Measurements from ENCODE around the gene THAP11.
"Not testable (repeated sequence)": the region's sequence is repeated elsewhere in the genome, so short reads cannot be mapped to it uniquely, and the experiment has no call there.

The THAP11 gene

GRCh38 chr16:67862623-67863583 is 20.8 kb downstream of the THAP11 start:
- DNase-seq (ENCODE audit: low read depth): no peak

GRCh38 chr16:67864044-67864443 is 21.9 kb downstream of the THAP11 start:
- DNase-seq (ENCODE audit: low read depth): not testable (repeated sequence)

- no peak for DNase-seq (ENCODE audit: low read depth)
Measured at GRCh38 chr16:67864594-67864993, 22.5 kb downstream of the THAP11 start.

GRCh38 chr16:67865318-67865717 is 23.2 kb downstream of the THAP11 start:
- DNase-seq (ENCODE audit: low read depth): no peak

GRCh38 chr16:67868290-67868689 is 26.2 kb downstream of the THAP11 start:
- no peak for DNase-seq (ENCODE audit: low read depth)

- DNase-seq (ENCODE audit: low read depth): no peak
Measured at GRCh38 chr16:67869653-67870052, 27.5 kb downstream of the THAP11 start.

- no peak for DNase-seq (ENCODE audit: low read depth)
Measured at GRCh38 chr16:67871256-67871655, 29.1 kb downstream of the THAP11 start.

GRCh38 chr16:67872131-67872630 is 30.1 kb downstream of the THAP11 start:
- DNase-seq (ENCODE audit: low read depth): no peak

GRCh38 chr16:67872631-67873434 is 30.7 kb downstream of the THAP11 start, which contains the start of gene EDC4:
TSS of gene EDC4 (plus strand) at chr16:67873052. CDS start at chr16:67873262, 210 bp downstream.
- peak; percentile 74 for DNase-seq (ENCODE audit: low read depth)

- no peak for DNase-seq (ENCODE audit: low read depth)
Measured at GRCh38 chr16:67873435-67874370, 31.6 kb downstream of the THAP11 start.

GRCh38 chr16:67874372-67874771 is 32.3 kb downstream of the THAP11 start:
- no peak for DNase-seq (ENCODE audit: low read depth)

GRCh38 chr16:67877064-67877463 is 34.9 kb downstream of the THAP11 start:
- no peak for DNase-seq (ENCODE audit: low read depth)

- no peak for DNase-seq (ENCODE audit: low read depth)
Measured at GRCh38 chr16:67878232-67878631, 36.1 kb downstream of the THAP11 start.

- DNase-seq (ENCODE audit: low read depth): no peak
Measured at GRCh38 chr16:67878846-67879245, 36.7 kb downstream of the THAP11 start.

- no peak for DNase-seq (ENCODE audit: low read depth)
Measured at GRCh38 chr16:67879462-67879861, 37.3 kb downstream of the THAP11 start.

GRCh38 chr16:67879936-67880335 is 37.8 kb downstream of the THAP11 start:
- no peak for DNase-seq (ENCODE audit: low read depth)

- DNase-seq (ENCODE audit: low read depth): no peak
Measured at GRCh38 chr16:67880584-67880983, 38.5 kb downstream of the THAP11 start.

GRCh38 chr16:67881621-67882161 is 39.6 kb downstream of the THAP11 start:
- DNase-seq (ENCODE audit: low read depth): no peak

- no peak for DNase-seq (ENCODE audit: low read depth)
Measured at GRCh38 chr16:67882374-67883145, 40.4 kb downstream of the THAP11 start.

GRCh38 chr16:67883146-67883871 is 41.2 kb downstream of the THAP11 start:
- DNase-seq (ENCODE audit: low read depth): no peak

Measured in CMK (cell line).